Natural killer cell treated with Interleukin-12 subunit alpha and Interleukin-12 subunit beta and Interleukin-15 and Interleukin-18, amount 100 ng/mL, for 72 hours (primary cell): ENCODE measurements around the gene STAMBPL1. TPM values are rescaled to one million over a fixed set of nuclear protein-coding genes. Genes with fewer than 3 reads are reported as not detected.

Experiments
- ATAC-seq, 2 donors: fragments of 150-1000 bp; cut with Tn5 transposase in 1 of 2; sonication (Bioruptor Pico), chemical (Tn5 transposase) in 1 of 2; 2 replicates each; pipeline ENCODE4 v1.10.0; 2021
- DNase-seq: peaks from one replicate; pipeline ENCODE4 v3.0.0; 2022; ENCODE audit warnings: low spot score
- H3K27ac Mint-ChIP-seq, 2 donors: 1 replicate in 1 of 2; 2 replicates in 1 of 2; pipeline ENCODE4 v1.8.0; 2022; ENCODE audit warnings: mixed read lengths in 2 of 2, mild to moderate bottlenecking in 1 of 2, moderate library complexity in 1 of 2
- H3K27me3 Mint-ChIP-seq, 2 donors: 1 replicate in 1 of 2; 2 replicates in 1 of 2; pipeline ENCODE4 v1.8.0; 2022; ENCODE audit warnings: mixed read lengths in 2 of 2
- H3K36me3 Mint-ChIP-seq: one replicate; pipeline ENCODE4 v1.8.0; 2022; ENCODE audit warnings: mixed read lengths
- H3K4me1 Mint-ChIP-seq, 2 donors: 1 replicate in 1 of 2; 2 replicates in 1 of 2; pipeline ENCODE4 v1.8.0; 2022; ENCODE audit warnings: low read depth in 2 of 2, mixed read lengths in 2 of 2, mild to moderate bottlenecking in 1 of 2
- H3K4me3 Mint-ChIP-seq: one replicate; pipeline ENCODE4 v1.8.0; 2022; ENCODE audit warnings: mixed read lengths
- H3K9me3 Mint-ChIP-seq: 2 replicates; pipeline ENCODE4 v1.8.0; 2022; ENCODE audit warnings: mixed read lengths
- total RNA-seq, 2 donors: library from RNA; stranded (reverse); gene quantifications; one replicate each; pipeline ENCODE4 v1.2.3, GENCODE V29; 2022

Gene STAMBPL1
- total RNA-seq, 2 donors from 2014 or later = 21.0 to 37.6 TPM

- ATAC-seq (no peak), DNase-seq (no peak)
- H3K27me3 Mint-ChIP-seq = no peaks in the 10 kb centered on the region
- H3K4me1 Mint-ChIP-seq = peaks cover 26 to 28% of the 10 kb centered on the region in 2 donors
- H3K36me3 Mint-ChIP-seq = peaks cover 4% of the 10 kb centered on the region
- no peak overlapping the region for H3K27ac Mint-ChIP-seq
- H3K9me3 Mint-ChIP-seq = no peaks in the 10 kb centered on the region
- no peak overlapping the region for H3K4me3 Mint-ChIP-seq
Observed at GRCh38 chr10:88964360-88964759, 84.3 kb downstream of the STAMBPL1 start.

- H3K4me3 Mint-ChIP-seq = no peak overlapping the region
- peaks cover 4% of the 10 kb centered on the region for H3K36me3 Mint-ChIP-seq
- no peaks in the 10 kb centered on the region for H3K27me3 Mint-ChIP-seq
- DNase-seq (no peak), ATAC-seq (no peak)
- H3K27ac Mint-ChIP-seq = no peak overlapping the region
- peaks cover 26 to 28% of the 10 kb centered on the region in 2 donors for H3K4me1 Mint-ChIP-seq
- no peaks in the 10 kb centered on the region for H3K9me3 Mint-ChIP-seq
Observed at GRCh38 chr10:88964869-88965415, 84.9 kb downstream of the STAMBPL1 start.

- DNase-seq (no peak), ATAC-seq (no peak)
- peaks cover 4% of the 10 kb centered on the region for H3K36me3 Mint-ChIP-seq
- no peak overlapping the region for H3K27ac Mint-ChIP-seq
- H3K4me3 Mint-ChIP-seq = no peak overlapping the region
- no peaks in the 10 kb centered on the region for H3K27me3 Mint-ChIP-seq
- peaks cover 10 to 11% of the 10 kb centered on the region in 2 donors for H3K4me1 Mint-ChIP-seq
- no peaks in the 10 kb centered on the region for H3K9me3 Mint-ChIP-seq
Observed at GRCh38 chr10:88966797-88967196, 86.8 kb downstream of the STAMBPL1 start.

GRCh38 chr10:88968391-88968790, 88.3 kb downstream of the STAMBPL1 start:
- H3K27me3 Mint-ChIP-seq = no peaks in the 10 kb centered on the region
- no peak for DNase-seq
- H3K9me3 Mint-ChIP-seq = no peaks in the 10 kb centered on the region
- ATAC-seq = no peak
- no peaks in the 10 kb centered on the region for H3K36me3 Mint-ChIP-seq
- no peak overlapping the region for H3K27ac Mint-ChIP-seq
- no peaks in the 10 kb centered on the region for H3K4me1 Mint-ChIP-seq
- no peak overlapping the region for H3K4me3 Mint-ChIP-seq

GRCh38 chr10:88971221-88972061, 91.4 kb downstream of the STAMBPL1 start:
- peaks cover 5 to 6% of the 10 kb centered on the region in 2 donors for H3K4me1 Mint-ChIP-seq
- no peak overlapping the region for H3K27ac Mint-ChIP-seq
- no peaks in the 10 kb centered on the region for H3K9me3 Mint-ChIP-seq
- ATAC-seq = no peak
- no peaks in the 10 kb centered on the region for H3K27me3 Mint-ChIP-seq
- H3K4me3 Mint-ChIP-seq = no peak overlapping the region
- no peak for DNase-seq
- no peaks in the 10 kb centered on the region for H3K36me3 Mint-ChIP-seq

Other genes with a start within 250 kb of the STAMBPL1 start
- not detected for gene LIPF, start 215.8 kb upstream of the STAMBPL1 start, total RNA-seq
- gene LIPK, start 174.0 kb upstream of the STAMBPL1 start, total RNA-seq = not detected
- not detected for gene LIPN, start 120.2 kb upstream of the STAMBPL1 start, total RNA-seq
- not detected for gene LIPM, start 77.5 kb upstream of the STAMBPL1 start, total RNA-seq
- gene ANKRD22, start 28.4 kb upstream of the STAMBPL1 start, total RNA-seq = under 1 TPM; 0.29 to 0.73 TPM
- gene ACTA2, start 72.5 kb downstream of the STAMBPL1 start, total RNA-seq = 10 to 100 TPM in 1 of 2 donors, 1 to 10 TPM in 1; 8.4 to 19.7 TPM
- 10 to 100 TPM; 48.3 to 73.0 TPM for gene FAS, start 110.6 kb downstream of the STAMBPL1 start, total RNA-seq